PC-3 (cell line): ENCODE measurements around the gene GBP7. TPM values are rescaled to one million over a fixed set of nuclear protein-coding genes. Genes with fewer than 3 reads are reported as not detected.
"Not testable (repeated sequence)": the region's sequence is repeated elsewhere in the genome, so short reads cannot be mapped to it uniquely, and the experiment has no call there.

Experiments used
- ATAC-seq: fragments of 200-7000 bp; cut with Tn5 transposase; 2 replicates; pipeline ENCODE4 v1.9.1; 2020; ENCODE audit warnings: mild to moderate bottlenecking, moderate library complexity
- Bru-seq: library from RNA; stranded (reverse); fragments of 400-500 nt; gene quantifications from one replicate; lab custom pipeline; 2021; lab: Mats Ljungman, UMichigan
- BruChase-seq, 2 experiments: library from RNA; stranded (reverse); fragments of 400-500 nt; gene quantifications; one replicate each; lab custom pipeline; 2021; lab: Mats Ljungman, UMichigan
- BruUV-seq: library from RNA; stranded (reverse); fragments of 400-500 nt; replicated peaks from 2 replicates; lab custom pipeline; 2021; lab: Mats Ljungman, UMichigan
- CTCF ChIA-PET: fragments of 300-600 bp; sonication (Branson Sonifier 250); formaldehyde crosslinking; loops from one replicate; lab custom pipeline; 2022; ENCODE audit warnings: antibody characterized with exemption; lab: Charles Lee
- POLR2A ChIA-PET: fragments of 300-600 bp; sonication (Branson Sonifier 250); formaldehyde crosslinking; loops from one replicate; lab custom pipeline; 2022; ENCODE audit warnings: antibody characterized with exemption; ENCODE audit not compliant: unreplicated experiment; lab: Charles Lee
- DNase-seq: peaks from one replicate; pipeline ENCODE4 v3.0.0-alpha.2; 2015
- H2AFZ ChIP-seq: fragments of 300-600 bp; sonication (generic); 2 replicates; pipeline ENCODE4 v1.6.0; 2016; ENCODE audit warnings: antibody characterized with exemption, low read length
- H3F3A ChIP-seq: fragments of 300-600 bp; sonication (generic); one replicate; pipeline ENCODE4 v1.6.0; 2017; ENCODE audit warnings: antibody characterized with exemption, low read length, control low read depth, mild to moderate bottlenecking; ENCODE audit not compliant: unreplicated experiment
- H3K27ac ChIP-seq: fragments of 300-600 bp; sonication (generic); 2 replicates; pipeline ENCODE4 v1.5.1; 2016; ENCODE audit warnings: mild to moderate bottlenecking, low read length
- H3K27me3 ChIP-seq: fragments of 300-600 bp; sonication (generic); 2 replicates; pipeline ENCODE4 v1.6.1; 2016; ENCODE audit warnings: low read length, mixed read lengths
- H3K36me3 ChIP-seq: fragments of 300-600 bp; sonication (generic); 2 replicates; pipeline ENCODE4 v1.6.1; 2016; ENCODE audit warnings: low read depth, mixed run types, low read length, mixed read lengths
- H3K4me1 ChIP-seq: fragments of 300-600 bp; sonication (generic); 2 replicates; pipeline ENCODE4 v1.5.1; 2016; ENCODE audit warnings: low read length; ENCODE audit not compliant: insufficient read depth
- H3K4me2 ChIP-seq: fragments of 300-600 bp; sonication (generic); 2 replicates; pipeline ENCODE4 v1.6.0; 2016; ENCODE audit warnings: low read length
- H3K4me3 ChIP-seq: fragments of 300-600 bp; sonication (generic); 2 replicates; pipeline ENCODE4 v1.5.1; 2016; ENCODE audit warnings: mild to moderate bottlenecking, low read length, mixed read lengths
- H3K79me2 ChIP-seq: fragments of 300-600 bp; sonication (generic); 2 replicates; pipeline ENCODE4 v1.6.1; 2017; ENCODE audit warnings: low read length, mixed read lengths
- H3K9ac ChIP-seq: fragments of 300-600 bp; sonication (generic); 2 replicates; pipeline ENCODE4 v1.6.0; 2016; ENCODE audit warnings: mild to moderate bottlenecking, low read length
- H3K9me2 ChIP-seq: fragments of 300-600 bp; sonication (generic); replicated peaks from 2 replicates; pipeline ENCODE4 v1.6.1; 2016; ENCODE audit warnings: mixed run types, low read length, mixed read lengths
- H3K9me3 ChIP-seq: fragments of 300-600 bp; sonication (generic); 2 replicates; pipeline ENCODE4 v1.6.1; 2016; ENCODE audit warnings: low read length, mixed read lengths
- H4K20me1 ChIP-seq: fragments of 300-600 bp; sonication (generic); 2 replicates; pipeline ENCODE4 v1.6.1; 2016; ENCODE audit warnings: low read length, mixed read lengths
- CTCF ChIP-seq: fragments of 300-600 bp; sonication (generic); conservative IDR thresholded peaks from 2 replicates; pipeline ENCODE4 v1.5.1; 2017; ENCODE audit warnings: antibody characterized with exemption, low read depth, mild to moderate bottlenecking, low read length
- EZH2 ChIP-seq: fragments of 300-600 bp; sonication (generic); IDR thresholded peaks from one replicate; pipeline ENCODE4 v1.6.1; 2017; ENCODE audit warnings: antibody characterized with exemption, mild to moderate bottlenecking, low read length; ENCODE audit not compliant: unreplicated experiment
- EZH2phosphoT487 ChIP-seq: fragments of 300-600 bp; sonication (generic); IDR thresholded peaks from 2 replicates; pipeline ENCODE4 v1.6.1; 2018; ENCODE audit warnings: mild to moderate bottlenecking, antibody characterized with exemption, low read length, borderline replicate concordance
- intact Hi-C: fragments of 100-400 bp; cut with micrococcal nuclease; formaldehyde crosslinking; loops from 2 replicates; pipeline ENCODE4 v1.9.0; 2023
- long read RNA-seq: library from polyadenylated mRNA; unstranded; transcript quantifications from one replicate; pipeline ENCODE4 v2.0.0, GENCODE V29; 2021; ENCODE audit not compliant: unreplicated experiment
- total RNA-seq: library from RNA; depleted of rRNA; stranded (reverse); fragments of >200 nt; gene quantifications from 2 replicates; pipeline ENCODE4 v1.2.3, GENCODE V29; 2014; rRNA removed

The GBP7 gene
- total RNA-seq (0.07 TPM in 1 of 2 replicates, not detected in the other), Bru-seq, nascent RNA (percentile 12 among the genes with signal in this experiment), BruChase-seq, experiment 1, labeled RNA remaining after a 6-hour chase (percentile 12 among the genes with signal in this experiment), BruChase-seq, experiment 2, labeled RNA remaining after a 2-hour chase (percentile 18 among the genes with signal in this experiment)
- long read RNA-seq, result 0 reads

- POLR2A ChIA-PET, result no interaction called here
- intact Hi-C loops, result loop anchor here (5.0 kb wide), 1 partner anchor 153 kb away; the partner anchor contains the start of gene GBP3
- BruUV-seq, result no TSS peak
- no peak for DNase-seq
- Histone ChIP-seq H3K9ac (no peak within 1 kb of the TSS), H3F3A (no peaks in the 10 kb centered on the region), H4K20me1 (no peaks in the 10 kb centered on the region), H3K79me2 (no peaks in the 10 kb centered on the region), H3K4me1 (peaks cover 8% of the 10 kb centered on the region; the same call in 1 of the 2 replicates), H3K27ac (no peak within 1 kb of the TSS), H3K27me3 (no peaks in the 10 kb centered on the region), H3K9me3 (no peaks in the 10 kb centered on the region), H3K36me3 (no peaks in the 10 kb centered on the region), H3K4me2 (peak within 1 kb of the TSS; percentile 1; the same call in 1 of the 2 replicates), H2AFZ (no peak within 1 kb of the TSS), H3K9me2 (no peaks in the 10 kb centered on the region), H3K4me3 (no peak within 1 kb of the TSS)
- CTCF ChIA-PET, result no interaction called here
- TF ChIP-seq CTCF, result no peak
- no peak for TF ChIP-seq EZH2
- TF ChIP-seq EZH2phosphoT487, result no peak
- ATAC-seq, result no peak
These were observed at the start of gene GBP7 for GRCh38 chr1:89175601-89176256. Gene GBP7 (minus strand): TSS chr1:89176003. CDS start chr1:89171935, 4,068 bp downstream.

- no peak overlapping the region for H3K4me3 ChIP-seq
- intact Hi-C loops, result no loop called here
- no peak overlapping the region for H2AFZ ChIP-seq
- no peak overlapping the region for H3K4me2 ChIP-seq
- H3K9ac ChIP-seq, result no peak overlapping the region
- no peaks in the 10 kb centered on the region for H4K20me1 ChIP-seq
- no peaks in the 10 kb centered on the region for H3K9me2 ChIP-seq
- CTCF ChIA-PET, result no interaction called here
- 0 out of 2 replicates have a peak, but pooled peaks cover 4% of the 10 kb centered on the region for H3K4me1 ChIP-seq
- DNase-seq, result peak; percentile 55
- POLR2A ChIA-PET, result no interaction called here
- H3K36me3 ChIP-seq, result no peaks in the 10 kb centered on the region
- ATAC-seq, result peak; percentile 85
- TF ChIP-seq EZH2, result no peak
- H3K27ac ChIP-seq, result no peak overlapping the region
- no peaks in the 10 kb centered on the region for H3F3A ChIP-seq
- BruUV-seq, result no TSS peak
- H3K9me3 ChIP-seq, result 0 out of 2 replicates have a peak, but pooled peaks cover 9% of the 10 kb centered on the region
- H3K27me3 ChIP-seq, result no peaks in the 10 kb centered on the region
- no peaks in the 10 kb centered on the region for H3K79me2 ChIP-seq
These were observed 45.5 kb upstream of the GBP7 start for GRCh38 chr1:89221341-89221740.

GRCh38 chr1:89219851-89220250, 44.0 kb upstream of the GBP7 start:
- H4K20me1 ChIP-seq, CTCF ChIA-PET, H3K4me3 ChIP-seq, H3K9me3 ChIP-seq, H3K9ac ChIP-seq, H3K27me3 ChIP-seq, H3K4me1 ChIP-seq, H2AFZ ChIP-seq, H3K9me2 ChIP-seq, BruUV-seq, POLR2A ChIA-PET, ATAC-seq, intact Hi-C loops, H3K79me2 ChIP-seq, H3K36me3 ChIP-seq, H3K4me2 ChIP-seq, H3K27ac ChIP-seq, H3F3A ChIP-seq, DNase-seq: not testable (repeated sequence)

- H3K9ac ChIP-seq, H3K27me3 ChIP-seq, H3K4me1 ChIP-seq, H3K4me2 ChIP-seq, DNase-seq, CTCF ChIA-PET, H3K9me3 ChIP-seq, H4K20me1 ChIP-seq, intact Hi-C loops, BruUV-seq, H3K4me3 ChIP-seq, POLR2A ChIA-PET, H3K27ac ChIP-seq, H3F3A ChIP-seq, H2AFZ ChIP-seq, ATAC-seq, H3K79me2 ChIP-seq, H3K36me3 ChIP-seq, H3K9me2 ChIP-seq: not testable (repeated sequence)
These were observed 43.1 kb upstream of the GBP7 start for GRCh38 chr1:89218941-89219340.
